HCT116 (cell line): Measurements from ENCODE around the gene SSH2.

ENCODE experiments used
- CBX3 ChIP-seq: IDR thresholded peaks from 2 replicates; pipeline ENCODE4 v1.6.1; 2012; ENCODE audit warnings: low read depth
- EGR1 ChIP-seq: IDR thresholded peaks from 2 replicates; pipeline ENCODE4 v1.6.1; 2012; ENCODE audit warnings: low read depth
- EZH2 ChIP-seq: fragments of 200-600 bp; sonication (generic); IDR thresholded peaks from 2 replicates; pipeline ENCODE4 v1.6.1; 2017; ENCODE audit warnings: antibody characterized with exemption, mixed run types
- EZH2phosphoT487 ChIP-seq: fragments of 200-600 bp; IDR thresholded peaks from 2 replicates; pipeline ENCODE4 v1.6.1; 2018; ENCODE audit warnings: antibody characterized with exemption, borderline replicate concordance
- JUND ChIP-seq: IDR thresholded peaks from 2 replicates; pipeline ENCODE4 v1.6.1; 2012
- POLR2A ChIP-seq: IDR thresholded peaks from 2 replicates; pipeline ENCODE4 v1.7.0; 2011; ENCODE audit warnings: borderline replicate concordance; ENCODE audit not compliant: insufficient read depth, insufficient read length; ENCODE audit errors: extremely low read depth
- POLR2AphosphoS5 ChIP-seq: IDR thresholded peaks from 2 replicates; pipeline ENCODE4 v1.6.1; 2011; ENCODE audit warnings: mild to moderate bottlenecking, low read depth, low read length, moderate library complexity
- RAD21 ChIP-seq: IDR thresholded peaks from 2 replicates; pipeline ENCODE4 v1.6.1; 2012; ENCODE audit warnings: low read depth, mild to moderate bottlenecking
- SIN3A ChIP-seq: IDR thresholded peaks from 2 replicates; pipeline ENCODE4 v1.6.1; 2012; ENCODE audit warnings: low read depth
- ZNF274 ChIP-seq: fragments of 200-500 bp; sonication (Bioruptor generic); IDR thresholded peaks from 2 replicates; pipeline ENCODE4 v1.6.1; 2014; ENCODE audit warnings: mild to moderate bottlenecking, low read depth, low read length, inconsistent platforms
- TF ChIP-seq, protein P1 (sequence below), 3 experiments: fragments of 200-600 bp in 1 of 3; sonication (generic) in 1 of 3; IDR thresholded peaks in 2 of 3; conservative IDR thresholded peaks in 1 of 3; 2 replicates each; pipeline ENCODE4 v1.5.1; 2012 to 2017; ENCODE audit warnings: low read depth in 2 of 3, low read length in 2 of 3, antibody characterized with exemption in 1 of 3, borderline replicate concordance in 1 of 3, control low read depth in 1 of 3, mild to moderate bottlenecking in 1 of 3, mixed read lengths in 1 of 3, mixed run types in 1 of 3, moderate library complexity in 1 of 3; ENCODE audit not compliant: insufficient read depth in 1 of 3
- TF ChIP-seq, protein P2 (sequence below): IDR thresholded peaks from 2 replicates; pipeline ENCODE4 v1.6.1; 2012
- TF ChIP-seq, protein P3 (sequence below): IDR thresholded peaks from 2 replicates; pipeline ENCODE4 v1.6.1; 2011; ENCODE audit warnings: mild to moderate bottlenecking, low read length, moderate library complexity; ENCODE audit not compliant: insufficient replicate concordance; ENCODE audit errors: extremely low read depth

DNA sequence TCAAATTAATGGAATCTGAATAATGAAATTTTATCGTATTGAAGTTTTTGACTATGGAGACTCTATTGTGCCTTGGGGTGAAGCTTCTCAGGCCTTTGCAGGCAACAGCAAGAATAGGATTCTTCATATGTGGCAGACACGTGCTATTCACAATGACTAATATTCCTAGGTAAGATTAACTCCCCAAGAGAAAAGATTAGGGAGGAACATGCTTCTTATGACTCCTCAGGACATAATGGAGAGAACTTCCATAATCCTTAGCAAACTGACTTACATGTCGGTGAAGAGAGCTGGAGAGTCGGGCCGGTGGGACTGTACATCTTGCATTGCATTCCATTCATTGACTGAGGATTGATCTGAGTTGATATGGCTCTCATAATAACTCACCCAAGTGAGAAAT lies 258.4 kb downstream of the SSH2 start:
- TF ChIP-seq EZH2phosphoT487: no peak
- TF ChIP-seq EGR1: no peak
- TF ChIP-seq, protein P1, sequence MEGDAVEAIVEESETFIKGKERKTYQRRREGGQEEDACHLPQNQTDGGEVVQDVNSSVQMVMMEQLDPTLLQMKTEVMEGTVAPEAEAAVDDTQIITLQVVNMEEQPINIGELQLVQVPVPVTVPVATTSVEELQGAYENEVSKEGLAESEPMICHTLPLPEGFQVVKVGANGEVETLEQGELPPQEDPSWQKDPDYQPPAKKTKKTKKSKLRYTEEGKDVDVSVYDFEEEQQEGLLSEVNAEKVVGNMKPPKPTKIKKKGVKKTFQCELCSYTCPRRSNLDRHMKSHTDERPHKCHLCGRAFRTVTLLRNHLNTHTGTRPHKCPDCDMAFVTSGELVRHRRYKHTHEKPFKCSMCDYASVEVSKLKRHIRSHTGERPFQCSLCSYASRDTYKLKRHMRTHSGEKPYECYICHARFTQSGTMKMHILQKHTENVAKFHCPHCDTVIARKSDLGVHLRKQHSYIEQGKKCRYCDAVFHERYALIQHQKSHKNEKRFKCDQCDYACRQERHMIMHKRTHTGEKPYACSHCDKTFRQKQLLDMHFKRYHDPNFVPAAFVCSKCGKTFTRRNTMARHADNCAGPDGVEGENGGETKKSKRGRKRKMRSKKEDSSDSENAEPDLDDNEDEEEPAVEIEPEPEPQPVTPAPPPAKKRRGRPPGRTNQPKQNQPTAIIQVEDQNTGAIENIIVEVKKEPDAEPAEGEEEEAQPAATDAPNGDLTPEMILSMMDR (IDR thresholded peaks at IDR 0.05 in 2 of 3, conservative IDR thresholded peaks at IDR 0.05 in 1 of 3; ENCODE audit: borderline replicate concordance in 1 of 3, insufficient read depth in 1 of 3, low read depth in 2 of 3, low read length in 2 of 3): no peak
- TF ChIP-seq EZH2: no peak
- TF ChIP-seq POLR2A: no peak
- no peak for TF ChIP-seq CBX3
- TF ChIP-seq, protein P2, sequence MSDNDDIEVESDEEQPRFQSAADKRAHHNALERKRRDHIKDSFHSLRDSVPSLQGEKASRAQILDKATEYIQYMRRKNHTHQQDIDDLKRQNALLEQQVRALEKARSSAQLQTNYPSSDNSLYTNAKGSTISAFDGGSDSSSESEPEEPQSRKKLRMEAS: no peak
- TF ChIP-seq SIN3A: no peak
- TF ChIP-seq ZNF274: no peak
- TF ChIP-seq POLR2AphosphoS5: no peak
- TF ChIP-seq JUND: no peak
- TF ChIP-seq RAD21: no peak
- TF ChIP-seq, protein P3, sequence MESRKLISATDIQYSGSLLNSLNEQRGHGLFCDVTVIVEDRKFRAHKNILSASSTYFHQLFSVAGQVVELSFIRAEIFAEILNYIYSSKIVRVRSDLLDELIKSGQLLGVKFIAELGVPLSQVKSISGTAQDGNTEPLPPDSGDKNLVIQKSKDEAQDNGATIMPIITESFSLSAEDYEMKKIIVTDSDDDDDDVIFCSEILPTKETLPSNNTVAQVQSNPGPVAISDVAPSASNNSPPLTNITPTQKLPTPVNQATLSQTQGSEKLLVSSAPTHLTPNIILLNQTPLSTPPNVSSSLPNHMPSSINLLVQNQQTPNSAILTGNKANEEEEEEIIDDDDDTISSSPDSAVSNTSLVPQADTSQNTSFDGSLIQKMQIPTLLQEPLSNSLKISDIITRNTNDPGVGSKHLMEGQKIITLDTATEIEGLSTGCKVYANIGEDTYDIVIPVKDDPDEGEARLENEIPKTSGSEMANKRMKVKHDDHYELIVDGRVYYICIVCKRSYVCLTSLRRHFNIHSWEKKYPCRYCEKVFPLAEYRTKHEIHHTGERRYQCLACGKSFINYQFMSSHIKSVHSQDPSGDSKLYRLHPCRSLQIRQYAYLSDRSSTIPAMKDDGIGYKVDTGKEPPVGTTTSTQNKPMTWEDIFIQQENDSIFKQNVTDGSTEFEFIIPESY: no peak
